Measurements from ENCODE around the gene PDE11A.

Gene PDE11A

DNA sequence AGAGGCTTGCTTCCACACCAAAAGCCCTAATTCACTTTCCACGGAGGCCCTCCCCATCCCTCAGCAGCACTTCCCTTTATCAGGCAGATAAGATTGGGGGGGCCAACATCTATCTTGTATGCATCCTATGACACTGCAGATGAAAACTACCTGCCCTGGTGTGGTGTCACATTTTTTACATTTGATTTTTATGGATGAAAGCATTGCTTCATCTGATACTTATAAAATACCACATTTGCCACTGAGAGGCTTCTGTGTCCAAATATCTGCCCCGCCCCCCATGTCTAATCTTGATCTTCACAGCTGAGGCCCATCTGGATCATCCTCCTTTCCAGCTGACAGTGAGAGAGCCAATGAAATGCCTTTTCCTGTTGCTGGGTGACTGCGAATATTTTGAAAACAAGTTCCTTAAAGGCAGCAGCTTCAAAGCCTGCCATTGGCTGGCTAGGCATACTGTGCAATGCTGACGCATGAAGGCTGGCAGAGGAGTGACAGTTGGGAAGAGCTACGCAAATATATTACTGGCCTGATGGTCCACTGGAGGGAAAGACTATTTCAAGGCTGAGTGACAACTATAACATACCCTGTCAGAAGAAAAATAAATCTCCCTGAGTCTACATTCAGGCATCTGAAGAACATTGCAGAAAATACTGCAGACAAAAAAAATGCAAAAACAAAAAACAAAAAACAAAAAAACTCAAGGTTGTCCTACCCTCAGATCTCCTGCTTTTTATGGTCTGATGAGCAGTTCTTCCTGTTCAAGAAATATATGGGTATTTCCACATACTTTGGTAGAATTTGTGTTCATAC lies 318.7 kb downstream of the PDE11A start:
- no peak for DNase-seq

DNA sequence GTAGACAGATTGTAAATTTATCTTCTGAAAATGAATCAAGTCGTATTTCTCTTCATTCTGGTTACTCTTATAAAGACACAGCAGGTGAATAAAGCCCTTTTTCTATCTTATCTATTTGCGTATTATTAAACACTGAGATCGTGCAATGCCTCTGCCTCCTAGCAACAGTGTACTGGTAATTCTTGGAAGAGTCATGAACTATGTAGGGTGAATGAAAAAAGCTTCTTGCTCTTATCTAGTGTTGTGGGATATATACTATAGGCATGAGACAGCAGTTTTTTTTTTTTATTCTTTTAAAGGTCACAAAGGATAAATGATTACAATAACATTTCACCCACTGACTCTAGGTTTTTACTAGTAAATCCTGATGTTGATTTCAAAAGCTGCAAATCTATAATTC lies 324.2 kb downstream of the PDE11A start:
- no peak for DNase-seq

DNA sequence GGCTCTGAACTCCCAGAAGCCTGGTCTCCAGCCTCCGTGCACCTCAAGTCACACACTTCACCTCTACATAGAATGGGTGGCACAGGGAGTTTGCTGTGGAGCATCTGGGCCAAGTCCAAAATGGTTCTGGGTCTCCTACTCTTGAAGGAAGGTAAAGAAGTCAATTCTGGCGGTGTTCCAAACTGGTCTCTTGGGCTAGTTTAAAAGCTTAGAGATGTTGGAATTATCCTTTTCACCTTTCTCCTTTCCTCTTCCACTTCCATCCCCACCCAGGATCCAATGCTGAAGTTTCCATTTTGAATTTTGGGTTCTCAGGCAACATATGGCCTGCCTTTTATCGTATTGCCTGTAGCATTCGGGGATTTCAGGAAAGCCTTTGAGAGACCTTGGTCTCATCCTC lies 325.2 kb downstream of the PDE11A start:
- DNase-seq, result no peak

DNA sequence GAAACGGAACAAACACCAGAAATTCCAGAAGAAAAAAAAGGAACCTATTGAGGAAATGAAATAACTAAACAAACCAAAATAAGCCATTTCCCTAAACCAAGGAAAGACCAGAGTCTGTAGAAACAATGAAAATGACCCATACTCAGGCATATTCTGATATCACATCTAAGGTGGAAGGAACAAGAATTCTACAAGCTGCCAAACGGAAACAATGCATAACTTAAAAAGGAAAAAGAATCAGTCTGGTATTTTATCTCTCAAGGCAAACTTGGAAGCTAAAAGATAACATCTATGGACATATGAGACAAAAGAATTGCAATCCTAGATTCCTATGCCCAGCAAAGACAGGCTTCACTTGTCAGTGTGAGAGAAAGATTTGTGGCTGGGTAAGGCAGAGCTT lies 326.2 kb downstream of the PDE11A start:
- no peak for DNase-seq

DNA sequence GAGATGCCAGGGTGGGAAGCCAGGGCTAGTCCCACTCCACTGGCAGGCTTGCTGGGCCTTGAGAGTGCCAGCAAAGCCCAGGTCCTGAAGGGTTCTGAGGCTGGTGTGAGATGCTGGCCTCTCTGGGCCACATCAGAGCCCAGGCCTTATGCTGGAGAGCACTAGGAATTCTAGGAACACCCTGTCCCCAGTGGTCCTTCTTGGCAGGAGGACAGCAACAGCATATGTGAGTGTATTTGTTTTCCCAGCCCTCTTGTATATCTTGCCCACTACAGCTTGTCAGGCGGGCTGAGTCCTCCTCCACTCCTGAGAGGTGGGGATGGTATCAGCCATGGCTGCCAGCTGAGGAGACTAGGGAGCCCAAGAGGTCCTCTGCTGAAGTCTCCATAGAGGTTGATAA lies 327.0 kb downstream of the PDE11A start:
- DNase-seq, result no peak

DNA sequence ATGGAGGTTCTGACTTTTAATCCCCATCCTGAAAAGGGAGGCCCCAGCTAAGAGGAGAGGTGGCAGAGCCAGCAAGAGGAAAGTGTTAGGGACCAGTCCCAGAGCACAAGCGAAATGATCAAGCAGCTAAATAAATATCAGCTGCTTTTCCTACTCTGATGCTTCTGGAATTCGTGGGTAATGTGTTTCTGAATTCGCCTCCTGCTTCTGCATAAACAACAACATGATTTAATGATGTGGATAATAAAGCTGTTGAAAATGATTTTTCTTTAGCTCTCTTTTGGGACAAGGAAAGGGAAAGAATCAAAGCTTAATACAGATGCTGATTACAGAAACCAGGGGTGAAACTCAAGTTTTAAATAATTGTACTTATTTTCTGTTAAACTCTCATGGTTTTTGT lies 329.7 kb downstream of the PDE11A start:
- DNase-seq, result no peak

DNA sequence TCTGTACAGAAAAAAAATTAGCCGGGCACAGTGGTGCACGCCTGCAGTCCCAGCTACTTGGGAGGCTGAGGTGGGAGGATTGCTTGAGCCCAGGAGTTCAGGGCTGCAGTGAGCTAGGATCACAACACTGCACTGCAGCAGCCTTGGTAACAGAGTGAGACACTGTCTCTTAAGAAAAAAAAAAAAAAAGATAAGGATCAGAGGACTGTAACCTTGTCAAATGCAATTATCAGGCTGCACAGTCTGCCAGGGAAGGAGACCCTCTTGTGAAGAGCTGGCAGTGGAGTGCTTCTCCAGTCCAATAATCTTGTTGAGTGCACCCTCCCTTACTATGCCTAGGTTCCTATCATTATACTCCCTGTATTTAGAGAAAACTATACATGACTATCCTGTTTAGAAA lies 330.7 kb downstream of the PDE11A start:
- no peak for DNase-seq

DNA sequence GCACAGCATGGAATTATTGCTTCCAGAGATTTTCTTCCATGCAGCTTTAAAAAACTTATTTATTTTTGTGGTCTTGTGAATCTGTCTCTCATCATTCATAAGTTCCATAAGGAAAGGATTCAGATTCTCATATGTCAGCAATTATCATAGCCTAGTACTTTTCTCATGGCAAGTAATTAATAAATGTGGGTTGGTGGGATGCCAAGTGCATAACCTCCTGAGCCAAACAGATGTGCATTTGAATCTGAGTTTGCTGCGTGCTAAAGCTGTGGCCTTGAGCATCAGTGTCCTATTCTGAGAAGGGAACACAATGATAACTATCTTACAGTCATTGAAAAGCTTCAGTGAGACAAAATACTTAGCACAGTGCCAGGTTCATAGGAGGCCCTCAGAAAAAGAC lies 331.9 kb downstream of the PDE11A start:
- DNase-seq, result no peak

DNA sequence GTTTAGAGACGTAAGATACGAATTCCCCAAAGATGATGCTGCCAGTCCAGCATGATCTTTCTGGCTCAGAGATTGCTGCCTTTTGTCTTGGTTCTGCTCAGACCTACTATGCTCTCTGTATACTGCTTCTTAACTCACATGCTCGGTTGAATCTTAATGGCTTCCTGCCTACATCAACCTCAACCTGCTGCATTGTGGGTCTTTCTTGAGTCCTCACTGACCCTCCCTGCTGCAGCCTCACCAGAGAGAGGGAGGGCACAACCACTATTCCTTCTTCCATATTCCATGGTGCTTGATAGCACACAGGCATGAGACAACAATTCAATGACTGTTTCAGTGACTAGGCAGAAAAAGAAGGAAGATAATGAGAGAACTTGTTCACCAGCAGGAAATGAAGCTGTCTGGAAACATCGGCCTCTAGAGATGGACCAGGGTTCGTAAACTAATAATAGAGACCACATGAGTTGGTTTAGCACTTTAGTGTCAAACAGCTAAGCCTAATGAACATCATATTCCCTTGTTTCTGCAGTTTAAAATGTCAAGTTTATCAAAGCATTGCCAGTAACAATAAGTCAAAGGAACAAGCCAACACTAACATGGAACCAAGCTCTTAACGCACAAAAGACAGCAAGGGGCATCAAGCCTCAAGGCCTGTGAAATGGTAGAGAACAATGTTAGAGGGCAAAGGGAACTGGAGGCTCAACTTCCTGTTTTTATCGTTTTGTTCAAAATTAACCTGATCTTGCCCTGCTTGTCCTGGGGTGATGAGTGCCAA lies 333.9 kb downstream of the PDE11A start:
- DNase-seq, result no peak

DNA sequence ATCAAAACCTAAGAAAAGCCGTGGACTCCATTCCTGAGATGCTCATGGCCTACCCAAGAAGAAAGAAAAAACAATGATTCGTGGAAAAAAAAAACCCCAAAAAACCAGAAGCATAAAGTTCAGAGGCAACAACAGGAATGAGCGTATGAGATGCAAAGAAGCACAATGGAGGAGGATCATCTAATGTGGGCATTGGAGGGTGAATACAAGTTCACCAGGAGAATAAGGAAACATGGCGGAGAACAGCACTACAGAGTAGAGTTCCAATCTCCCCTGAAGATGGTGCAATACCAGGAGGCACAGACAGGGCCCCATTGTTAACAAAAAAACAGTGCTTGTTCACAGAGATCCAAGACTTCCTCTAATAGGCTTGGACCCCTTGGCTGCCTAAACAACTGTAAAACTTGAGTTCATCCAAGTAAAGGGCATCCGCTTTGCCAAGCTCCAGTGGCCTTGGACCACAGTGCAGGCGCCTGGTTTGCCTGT lies 337.2 kb downstream of the PDE11A start:
- no peak for DNase-seq

DNA sequence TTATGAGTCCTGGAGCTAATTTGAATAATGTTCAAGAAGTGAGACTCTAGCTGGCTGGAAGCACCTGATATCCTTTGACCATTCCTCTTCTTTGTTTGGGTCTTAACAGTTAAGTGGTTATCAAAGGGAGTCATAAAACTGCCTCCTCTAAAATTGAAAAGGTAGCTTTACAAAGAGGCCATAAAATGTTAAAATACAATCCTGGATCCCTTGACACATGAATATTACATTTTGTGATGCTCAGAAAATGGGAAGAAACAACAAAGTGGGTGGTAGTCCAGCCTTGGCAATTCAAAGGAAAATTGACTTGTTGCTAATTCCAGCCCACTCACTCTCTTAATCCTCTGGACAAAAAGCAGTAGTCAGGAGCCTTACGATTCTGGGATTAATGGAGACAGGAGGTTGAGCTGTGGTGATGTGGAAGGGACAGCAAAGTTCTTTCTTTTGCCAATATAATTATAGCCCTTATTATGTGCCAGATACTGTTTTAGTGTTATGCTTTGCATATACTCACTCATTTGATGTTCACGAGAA lies 339.2 kb downstream of the PDE11A start:
- no peak for DNase-seq

DNA sequence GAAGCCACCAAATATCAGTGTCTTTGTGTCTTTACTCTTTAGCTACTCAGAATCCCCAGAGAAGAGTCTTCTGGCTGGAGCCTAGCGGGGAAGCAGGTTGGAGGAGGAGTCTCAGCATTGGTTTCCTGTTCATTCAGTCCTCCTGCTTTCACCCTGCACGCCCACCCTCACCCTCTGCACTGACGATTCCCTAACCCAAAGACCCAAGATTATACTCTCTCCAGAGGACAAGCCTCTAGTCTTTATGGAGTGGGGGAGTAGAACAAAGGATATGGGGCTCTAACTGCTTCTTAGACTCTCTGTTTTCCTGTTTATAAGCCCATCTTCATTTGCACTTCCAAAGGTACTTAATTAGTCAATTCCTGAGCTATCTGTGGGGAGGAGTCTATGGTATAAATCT lies 341.2 kb downstream of the PDE11A start:
- no peak for DNase-seq

DNA sequence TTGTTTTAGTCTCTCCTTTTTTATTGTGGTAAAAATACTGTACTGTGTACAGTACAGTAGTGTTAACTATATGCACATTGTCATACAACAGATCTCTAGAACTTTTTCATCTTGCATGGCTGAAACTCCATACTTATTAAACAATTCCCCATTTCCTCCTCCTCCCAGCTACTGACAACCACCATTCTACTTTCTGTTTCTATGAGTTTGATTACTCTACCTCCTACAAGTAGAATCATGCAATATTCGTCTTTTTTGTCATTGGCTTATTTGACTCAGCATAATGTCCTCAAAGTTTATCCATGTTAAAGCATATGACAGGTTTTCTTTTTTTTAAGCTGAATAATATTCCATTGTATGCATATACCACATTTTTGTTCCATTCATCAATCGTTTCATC lies 341.8 kb downstream of the PDE11A start:
- no peak for DNase-seq

DNA sequence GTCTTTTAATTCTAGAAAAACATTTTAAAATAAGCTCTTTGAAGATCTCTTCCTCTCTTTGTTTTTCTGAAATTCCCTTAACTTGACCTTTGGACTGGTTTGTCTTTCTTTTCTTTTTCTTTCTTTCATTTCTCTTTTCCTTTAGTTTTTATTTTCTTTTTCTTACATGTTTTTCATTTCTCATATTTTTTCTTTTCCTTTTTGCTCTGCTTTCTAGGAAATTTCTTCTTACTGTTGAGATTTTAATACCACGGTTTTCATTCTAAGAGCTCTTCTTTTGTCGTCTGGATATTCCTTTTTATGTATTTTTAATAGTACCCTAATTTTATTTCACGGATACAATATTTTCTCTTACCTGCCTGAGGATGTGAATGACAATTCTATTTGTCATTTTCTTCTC lies 342.2 kb downstream of the PDE11A start:
- no peak for DNase-seq

DNA sequence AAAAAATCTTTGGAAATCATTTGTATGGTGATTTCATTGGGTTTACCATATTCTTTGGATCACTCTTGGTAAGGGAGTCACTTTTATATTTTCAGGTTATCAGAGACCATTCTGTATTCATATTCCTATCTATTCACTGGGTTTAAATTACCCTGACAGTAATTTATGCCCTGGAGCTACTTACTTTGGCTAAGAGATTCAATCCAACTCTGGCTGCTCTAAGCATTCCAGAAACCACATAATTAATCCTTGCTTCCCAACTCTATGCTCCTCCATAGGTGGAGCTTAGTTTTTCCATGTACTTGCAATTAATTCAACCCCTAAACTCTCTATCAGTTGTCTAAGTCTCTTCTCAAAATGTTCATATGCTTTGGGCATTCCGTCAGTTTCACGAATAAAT lies 343.7 kb downstream of the PDE11A start:
- no peak for DNase-seq

DNA sequence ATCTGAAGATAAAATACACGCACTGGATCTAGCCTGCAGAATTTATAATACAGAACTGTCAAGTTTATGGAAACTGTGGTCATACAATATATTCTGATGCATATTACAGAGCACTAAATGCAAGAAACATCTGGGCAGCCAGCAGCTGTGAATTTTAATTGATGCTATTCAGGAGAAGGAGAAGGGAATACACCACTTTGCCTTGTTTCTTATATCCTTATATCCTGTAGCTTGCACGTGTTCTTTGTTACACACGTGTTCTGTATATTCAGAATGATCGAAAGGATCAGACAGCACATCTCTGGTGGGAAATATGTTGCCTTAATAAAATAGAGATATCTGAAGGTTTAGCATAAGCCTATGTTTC lies 344.2 kb downstream of the PDE11A start:
- DNase-seq, result no peak

DNA sequence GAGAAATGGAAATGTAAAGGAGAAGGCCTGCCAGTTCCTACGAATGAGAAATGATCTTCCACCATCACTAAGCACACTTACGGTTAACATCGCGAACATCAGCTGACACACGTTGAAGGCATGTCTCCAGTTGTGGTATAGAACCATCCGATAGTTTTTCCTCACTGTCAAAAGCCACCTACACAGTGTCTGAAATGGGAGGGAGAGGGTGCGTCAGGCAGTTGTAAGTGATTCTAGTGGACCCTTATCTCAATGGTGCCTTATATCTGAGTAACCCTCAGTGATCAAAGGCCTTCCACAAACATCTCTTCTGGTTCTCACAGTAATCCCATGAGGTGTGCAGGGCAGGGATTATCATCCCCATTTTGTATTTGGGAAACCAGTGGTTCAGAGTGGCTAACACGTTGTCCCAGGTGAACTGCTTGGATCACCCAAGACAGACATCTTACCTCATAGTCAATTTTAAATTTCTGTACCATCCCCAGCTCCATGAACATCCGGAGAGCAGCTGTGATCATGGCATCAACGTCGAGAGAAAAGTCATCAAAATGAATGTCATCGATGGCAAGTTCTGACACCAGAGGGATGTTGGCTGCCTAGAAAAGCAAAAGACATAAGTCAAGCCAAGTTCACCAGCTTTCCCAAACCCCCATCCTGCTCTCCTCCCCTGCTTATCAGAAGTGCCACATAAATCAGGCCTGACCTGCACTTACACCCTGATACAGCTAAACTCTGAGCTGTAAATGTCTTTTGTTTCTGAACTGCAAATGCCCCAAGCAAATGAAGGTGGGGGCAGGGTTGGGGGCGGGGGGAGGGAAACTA lies 344.8 kb downstream of the PDE11A start:
- DNase-seq, result no peak

DNA sequence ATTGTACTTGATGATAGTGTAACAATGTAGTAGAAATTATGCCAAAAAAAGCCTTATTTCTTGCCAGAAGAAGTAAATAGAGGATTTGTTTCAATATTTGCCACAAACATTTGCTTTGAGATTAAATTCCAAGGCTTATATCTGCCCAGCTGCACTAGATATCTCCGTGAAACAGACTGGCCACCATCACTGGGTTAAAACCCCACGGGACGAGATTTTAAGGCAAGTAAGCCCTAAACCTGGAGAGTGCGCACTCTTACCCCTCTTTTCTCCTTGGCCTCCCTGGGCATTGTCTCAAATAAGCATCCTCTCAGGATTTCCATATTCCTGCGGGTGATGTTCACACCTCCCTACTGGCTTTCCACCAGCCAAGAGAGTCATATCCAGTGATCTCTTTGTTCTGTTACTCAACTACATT lies 345.6 kb downstream of the PDE11A start:
- no peak for DNase-seq

DNA sequence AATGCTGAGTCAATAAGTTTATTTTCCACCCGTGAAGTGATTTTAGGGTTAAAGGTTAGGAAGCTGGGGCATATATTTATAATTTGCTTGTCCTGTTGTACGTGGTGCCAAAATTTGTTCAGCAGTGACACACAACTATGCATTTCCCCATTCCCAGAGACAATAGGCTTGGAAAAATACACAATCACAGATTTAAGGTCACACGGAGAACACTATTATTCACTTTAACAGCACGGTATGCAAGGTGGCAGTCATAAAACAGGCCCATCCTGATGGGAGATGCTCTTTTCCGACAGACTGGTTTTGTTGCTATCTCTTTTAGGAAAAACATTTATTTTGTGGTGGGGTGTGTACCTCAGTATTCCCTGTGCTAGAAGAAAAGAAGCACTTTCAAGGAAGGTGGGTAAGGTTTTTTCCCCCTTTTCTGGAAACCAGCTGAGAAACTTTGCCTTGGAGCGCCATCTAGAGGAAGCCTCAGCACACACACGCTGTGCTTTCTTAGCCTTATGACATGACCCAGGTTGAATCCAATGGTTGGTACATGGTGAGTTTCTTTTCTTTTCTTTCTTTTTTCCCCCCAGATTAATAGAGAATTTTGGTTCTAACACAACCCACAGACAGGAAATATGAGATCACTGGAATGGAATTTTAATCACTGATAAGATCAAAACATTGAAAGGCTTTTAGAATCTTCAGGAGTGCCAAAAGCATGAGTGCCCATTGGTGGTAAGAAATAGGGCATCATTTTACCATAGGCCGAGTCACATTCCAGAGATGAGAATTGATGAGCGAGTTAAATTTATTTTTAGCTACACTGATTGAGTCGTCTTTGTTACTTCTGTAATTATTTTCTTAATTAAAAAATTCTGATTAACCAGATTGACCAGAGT lies 347.9 kb downstream of the PDE11A start:
- DNase-seq, result no peak

DNA sequence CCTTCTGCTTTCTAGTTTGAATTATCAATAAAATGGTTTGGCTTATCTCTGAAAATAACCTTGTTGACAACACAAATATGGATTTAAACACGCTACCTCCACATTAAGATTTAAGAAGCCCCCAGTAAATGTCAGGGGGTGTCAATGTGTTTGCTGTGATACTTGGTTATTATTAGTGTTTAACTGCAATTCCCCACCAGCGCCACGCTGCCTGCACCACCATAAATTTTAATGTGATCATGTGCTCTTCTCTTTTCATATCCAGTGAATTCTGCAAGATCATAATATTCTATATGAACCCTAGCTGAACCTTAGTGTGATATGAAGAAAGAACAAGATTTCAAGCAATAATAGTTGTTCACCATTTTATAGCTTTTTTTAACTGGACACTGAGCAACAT lies 349.3 kb downstream of the PDE11A start:
- DNase-seq, result no peak

DNA sequence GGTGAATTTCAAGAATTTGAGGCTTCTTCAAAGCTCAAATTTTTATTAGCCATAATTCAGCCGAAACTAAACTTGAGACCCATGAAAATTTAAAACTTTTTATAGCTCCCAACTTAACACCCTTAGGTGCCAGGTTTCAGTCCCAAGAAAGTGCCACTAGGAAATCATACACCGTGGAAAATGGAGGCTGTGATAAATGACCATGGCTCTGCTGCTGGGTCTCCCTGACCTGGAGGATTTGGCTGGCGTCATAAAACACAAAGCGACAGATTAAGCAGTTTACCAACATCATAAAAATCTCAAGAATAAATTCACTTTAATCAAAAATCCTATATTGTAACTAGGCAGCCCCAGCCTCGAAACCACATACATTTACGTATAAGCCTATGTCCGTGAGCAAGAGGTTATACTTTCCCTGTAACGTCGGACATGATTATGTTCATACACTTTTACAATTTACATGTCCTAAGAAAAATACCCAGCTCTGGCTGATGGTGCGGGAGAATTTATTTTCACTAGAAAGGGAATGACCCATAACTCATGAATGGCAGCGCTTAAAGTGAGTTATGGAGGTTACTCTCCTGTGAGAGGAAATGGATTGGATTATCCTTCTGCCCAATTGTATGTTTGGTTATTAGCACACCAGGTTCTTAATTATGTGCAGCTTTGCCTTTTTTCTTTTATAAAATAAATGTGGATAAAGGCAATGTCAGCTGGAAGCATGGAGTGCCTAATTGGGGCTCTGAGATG lies 350.6 kb downstream of the PDE11A start:
- no peak for DNase-seq

Data from GOT3 (cell line).